HepG2 (cell line): ENCODE data around the gene NCOA5. TPM values are rescaled to one million over a fixed set of nuclear protein-coding genes. Genes with fewer than 3 reads are reported as not detected.

ENCODE experiments used
- ESRRA ChIP-seq: sonication (generic); formaldehyde crosslinking; IDR thresholded peaks from 2 replicates; pipeline ENCODE4 v1.5.1; 2020; ENCODE audit warnings: mild to moderate bottlenecking, low read depth, missing genetic modification reagents
- HOXD1 ChIP-seq: sonication (generic); formaldehyde crosslinking; IDR thresholded peaks from 2 replicates; pipeline ENCODE4 v1.5.0; 2020; ENCODE audit warnings: missing genetic modification reagents
- KMT2B ChIP-seq: IDR thresholded peaks from 2 replicates; pipeline ENCODE4 v1.6.1; 2016; ENCODE audit warnings: missing genetic modification reagents, missing compliant biosample characterization
- MIER2 ChIP-seq: IDR thresholded peaks from 2 replicates; pipeline ENCODE4 v1.6.1; 2016; ENCODE audit warnings: missing biosample characterization, missing genetic modification reagents
- MZF1 ChIP-seq: sonication (generic); formaldehyde crosslinking; IDR thresholded peaks from 2 replicates; pipeline ENCODE4 v1.8.1; 2023; ENCODE audit warnings: mild to moderate bottlenecking, missing genetic modification reagents, borderline replicate concordance
- PRMT3 ChIP-seq: sonication (generic); formaldehyde crosslinking; IDR thresholded peaks from 2 replicates; pipeline ENCODE4 v1.8.1; 2022; ENCODE audit warnings: low read depth, mild to moderate bottlenecking, moderate library complexity, missing genetic modification reagents, borderline replicate concordance
- SATB2 ChIP-seq: sonication (generic); formaldehyde crosslinking; IDR thresholded peaks from 2 replicates; pipeline ENCODE4 v1.5.0; 2020; ENCODE audit warnings: missing genetic modification reagents
- TOE1 ChIP-seq: sonication (generic); formaldehyde crosslinking; IDR thresholded peaks from 2 replicates; pipeline ENCODE4 v1.4.0; 2020; ENCODE audit warnings: mild to moderate bottlenecking, missing genetic modification reagents
- ZBTB39 ChIP-seq: sonication (generic); formaldehyde crosslinking; IDR thresholded peaks from 2 replicates; pipeline ENCODE4 v1.5.0; 2020; ENCODE audit warnings: missing genetic modification reagents
- ZNF138 ChIP-seq: sonication (generic); formaldehyde crosslinking; IDR thresholded peaks from 2 replicates; pipeline ENCODE4 v1.5.0; 2020; ENCODE audit warnings: mild to moderate bottlenecking, low read depth, missing genetic modification reagents
- ZNF180 ChIP-seq: sonication (generic); formaldehyde crosslinking; IDR thresholded peaks from 2 replicates; pipeline ENCODE4 v1.4.0; 2020; ENCODE audit warnings: low read depth, missing genetic modification reagents, borderline replicate concordance
- ZNF431 ChIP-seq: sonication (generic); formaldehyde crosslinking; IDR thresholded peaks from 2 replicates; pipeline ENCODE4 v1.9.0; 2022; ENCODE audit warnings: missing genetic modification reagents, low read depth, mild to moderate bottlenecking, borderline replicate concordance
- ZNF513 ChIP-seq: sonication (generic); formaldehyde crosslinking; conservative IDR thresholded peaks from 2 replicates; pipeline ENCODE4 v1.5.0; 2020; ENCODE audit warnings: missing genetic modification reagents
- ZNF672 ChIP-seq: sonication (generic); formaldehyde crosslinking; IDR thresholded peaks from 2 replicates; pipeline ENCODE4 v1.8.1; 2022; ENCODE audit warnings: missing genetic modification reagents
- polyA plus RNA-seq, 8 experiments: library from polyadenylated mRNA; depleted of rRNA in 3 of 8; stranded (reverse) in 7 of 8; unstranded in 1 of 8; fragments of >200 nt; fragmentation: Illumina TruSeq in 4 of 8; extraction: Trizol in 4 of 8; gene quantifications; 2 replicates each; pipeline versions ENCODE4 v1.2.1 to v1.2.3, GENCODE V29; 2011 to 2016; ENCODE audit warnings: low read depth in 4 of 8, missing spikeins in 1 of 8, mixed read lengths in 1 of 8; ENCODE audit not compliant: insufficient read depth in 1 of 8
- total RNA-seq, 5 experiments: library from RNA; depleted of rRNA; stranded (reverse); fragments of >200 nt; fragmentation: Illumina TruSeq; extraction: Trizol; gene quantifications; 2 replicates each; pipeline ENCODE4 v1.2.3, GENCODE V29; 2016; ENCODE audit warnings: low read depth in 1 of 5
- TF ChIP-seq, protein P1 (sequence below): sonication (generic); formaldehyde crosslinking; IDR thresholded peaks from 2 replicates; pipeline ENCODE4 v1.9.0; 2021; ENCODE audit warnings: missing genetic modification reagents, mild to moderate bottlenecking, borderline replicate concordance
- TF ChIP-seq, protein P2 (sequence below): sonication (generic); formaldehyde crosslinking; IDR thresholded peaks from 2 replicates; pipeline ENCODE4 v1.4.0; 2020; ENCODE audit warnings: low read depth, missing genetic modification reagents
- TF ChIP-seq, protein P3 (sequence below): sonication (generic); formaldehyde crosslinking; IDR thresholded peaks from 2 replicates; pipeline ENCODE4 v1.4.0; 2020; ENCODE audit warnings: low read depth, mild to moderate bottlenecking, missing genetic modification reagents

Gene NCOA5
- total and polyA plus RNA-seq, 2 of the 13 experiments (the other 11 are each of a cell fraction or from before 2014, with no cell fraction given): 16.5 to 28.4 TPM

GRCh38 chr20:46013829-46014516 is 75.8 kb downstream of the NCOA5 start (continued):
- peak; percentile 41; the same call in 1 of the 2 replicates for TF ChIP-seq ZNF513
- TF ChIP-seq ESRRA (CRISPR knock-in tag): no peak
- 0 out of 2 replicates have a peak, but pooled peaks have one; percentile 37 for TF ChIP-seq ZNF431 (CRISPR knock-in tag)
- no peak for TF ChIP-seq SATB2 (CRISPR knock-in tag)
- peak; percentile 83; the same call in 1 of the 2 replicates for TF ChIP-seq MZF1
- peak; percentile 57; the same call in 1 of the 2 replicates for TF ChIP-seq MIER2 (CRISPR knock-in tag)
- TF ChIP-seq PRMT3 (CRISPR knock-in tag): 0 out of 2 replicates have a peak, but pooled peaks have one; percentile 26
- TF ChIP-seq, protein P1, sequence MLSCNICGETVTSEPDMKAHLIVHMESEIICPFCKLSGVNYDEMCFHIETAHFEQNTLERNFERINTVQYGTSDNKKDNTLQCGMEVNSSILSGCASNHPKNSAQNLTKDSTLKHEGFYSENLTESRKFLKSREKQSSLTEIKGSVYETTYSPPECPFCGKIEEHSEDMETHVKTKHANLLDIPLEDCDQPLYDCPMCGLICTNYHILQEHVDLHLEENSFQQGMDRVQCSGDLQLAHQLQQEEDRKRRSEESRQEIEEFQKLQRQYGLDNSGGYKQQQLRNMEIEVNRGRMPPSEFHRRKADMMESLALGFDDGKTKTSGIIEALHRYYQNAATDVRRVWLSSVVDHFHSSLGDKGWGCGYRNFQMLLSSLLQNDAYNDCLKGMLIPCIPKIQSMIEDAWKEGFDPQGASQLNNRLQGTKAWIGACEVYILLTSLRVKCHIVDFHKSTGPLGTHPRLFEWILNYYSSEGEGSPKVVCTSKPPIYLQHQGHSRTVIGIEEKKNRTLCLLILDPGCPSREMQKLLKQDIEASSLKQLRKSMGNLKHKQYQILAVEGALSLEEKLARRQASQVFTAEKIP: no peak
- TF ChIP-seq ZNF672 (CRISPR knock-in tag): no peak
- TF ChIP-seq ZBTB39: peak; percentile 89
- TF ChIP-seq, protein P2, sequence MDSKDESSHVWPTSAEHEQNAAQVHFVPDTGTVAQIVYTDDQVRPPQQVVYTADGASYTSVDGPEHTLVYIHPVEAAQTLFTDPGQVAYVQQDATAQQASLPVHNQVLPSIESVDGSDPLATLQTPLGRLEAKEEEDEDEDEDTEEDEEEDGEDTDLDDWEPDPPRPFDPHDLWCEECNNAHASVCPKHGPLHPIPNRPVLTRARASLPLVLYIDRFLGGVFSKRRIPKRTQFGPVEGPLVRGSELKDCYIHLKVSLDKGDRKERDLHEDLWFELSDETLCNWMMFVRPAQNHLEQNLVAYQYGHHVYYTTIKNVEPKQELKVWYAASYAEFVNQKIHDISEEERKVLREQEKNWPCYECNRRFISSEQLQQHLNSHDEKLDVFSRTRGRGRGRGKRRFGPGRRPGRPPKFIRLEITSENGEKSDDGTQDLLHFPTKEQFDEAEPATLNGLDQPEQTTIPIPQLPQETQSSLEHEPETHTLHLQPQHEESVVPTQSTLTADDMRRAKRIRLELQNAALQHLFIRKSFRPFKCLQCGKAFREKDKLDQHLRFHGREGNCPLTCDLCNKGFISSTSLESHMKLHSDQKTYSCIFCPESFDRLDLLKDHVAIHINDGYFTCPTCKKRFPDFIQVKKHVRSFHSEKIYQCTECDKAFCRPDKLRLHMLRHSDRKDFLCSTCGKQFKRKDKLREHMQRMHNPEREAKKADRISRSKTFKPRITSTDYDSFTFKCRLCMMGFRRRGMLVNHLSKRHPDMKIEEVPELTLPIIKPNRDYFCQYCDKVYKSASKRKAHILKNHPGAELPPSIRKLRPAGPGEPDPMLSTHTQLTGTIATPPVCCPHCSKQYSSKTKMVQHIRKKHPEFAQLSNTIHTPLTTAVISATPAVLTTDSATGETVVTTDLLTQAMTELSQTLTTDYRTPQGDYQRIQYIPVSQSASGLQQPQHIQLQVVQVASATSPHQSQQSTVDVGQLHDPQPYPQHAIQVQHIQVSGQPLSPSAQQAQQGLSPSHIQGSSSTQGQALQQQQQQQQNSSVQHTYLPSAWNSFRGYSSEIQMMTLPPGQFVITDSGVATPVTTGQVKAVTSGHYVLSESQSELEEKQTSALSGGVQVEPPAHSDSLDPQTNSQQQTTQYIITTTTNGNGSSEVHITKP (CRISPR knock-in tag): no peak
- TF ChIP-seq KMT2B (CRISPR knock-in tag): peak; percentile 30; the same call in 1 of the 2 replicates
- TF ChIP-seq, protein P3, sequence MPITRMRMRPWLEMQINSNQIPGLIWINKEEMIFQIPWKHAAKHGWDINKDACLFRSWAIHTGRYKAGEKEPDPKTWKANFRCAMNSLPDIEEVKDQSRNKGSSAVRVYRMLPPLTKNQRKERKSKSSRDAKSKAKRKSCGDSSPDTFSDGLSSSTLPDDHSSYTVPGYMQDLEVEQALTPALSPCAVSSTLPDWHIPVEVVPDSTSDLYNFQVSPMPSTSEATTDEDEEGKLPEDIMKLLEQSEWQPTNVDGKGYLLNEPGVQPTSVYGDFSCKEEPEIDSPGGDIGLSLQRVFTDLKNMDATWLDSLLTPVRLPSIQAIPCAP (CRISPR knock-in tag): no peak
- TF ChIP-seq HOXD1 (CRISPR knock-in tag): peak; percentile 35
- TF ChIP-seq TOE1 (CRISPR knock-in tag): 0 out of 2 replicates have a peak, but pooled peaks have one; percentile 44
- TF ChIP-seq ZNF180 (CRISPR knock-in tag): no peak
- TF ChIP-seq ZNF138 (CRISPR knock-in tag): no peak
